SK-N-SH (cell line): Measurements from ENCODE around the gene LNPEP. TPM values are rescaled to one million over a fixed set of nuclear protein-coding genes. Genes with fewer than 3 reads are reported as not detected.

Experiments
- CTCF ChIA-PET: fragments of 300-600, 350-600 bp; formaldehyde crosslinking; extraction: SDS; loops from one replicate; lab custom pipeline; 2021; lab: Yijun Ruan, JAX
- POLR2A ChIA-PET: fragments of 350-600 bp; sonication (Branson Sonifier 250); formaldehyde crosslinking; extraction: SDS; loops from one replicate; lab custom pipeline; 2020; ENCODE audit warnings: antibody characterized with exemption, inconsistent platforms; lab: Yijun Ruan, JAX
- DNase-seq: peaks from one replicate; pipeline ENCODE4 v3.0.0; 2012
- H2AFZ ChIP-seq: fragments of 200-600 bp; sonication (generic); 2 replicates; pipeline ENCODE4 v1.8.1; 2016; ENCODE audit warnings: antibody characterized with exemption, mild to moderate bottlenecking, low read depth
- H3F3A ChIP-seq: fragments of 200-600 bp; sonication (generic); replicated peaks from 2 replicates; pipeline ENCODE3; 2016; ENCODE audit warnings: antibody characterized with exemption, mild to moderate bottlenecking; ENCODE audit not compliant: insufficient read depth
- H3K27ac ChIP-seq, 2 experiments: fragments of 200-500 bp in 1 of 2; fragments of 200-600 bp in 1 of 2; sonication (Bioruptor generic) in 1 of 2; sonication (generic), shearing (Covaris generic) in 1 of 2; 2 replicates each; pipeline versions ENCODE4 v1.5.1 to v1.6.1; 2014 to 2016; ENCODE audit warnings: low read depth in 2 of 2, inconsistent platforms in 1 of 2, low read length in 1 of 2, mild to moderate bottlenecking in 1 of 2, mixed read lengths in 1 of 2
- H3K27me3 ChIP-seq: fragments of 200-600 bp; sonication (generic), shearing (Covaris generic); 2 replicates; pipeline ENCODE4 v1.6.1; 2016; ENCODE audit warnings: mixed run types; ENCODE audit not compliant: insufficient read depth
- H3K36me3 ChIP-seq, 2 experiments: fragments of 200-500 bp in 1 of 2; fragments of 200-600 bp in 1 of 2; sonication (Bioruptor generic) in 1 of 2; sonication (generic) in 1 of 2; replicated peaks in 1 of 2; 2 replicates each; pipeline versions ENCODE3 to v1.5.1; 2014 to 2016; ENCODE audit warnings: low read length in 1 of 2, mild to moderate bottlenecking in 1 of 2; ENCODE audit not compliant: insufficient read depth in 2 of 2, control insufficient read depth in 1 of 2
- H3K4me1 ChIP-seq, 2 experiments: fragments of 200-500 bp in 1 of 2; fragments of 200-600 bp in 1 of 2; sonication (Bioruptor generic) in 1 of 2; sonication (generic), shearing (Covaris generic) in 1 of 2; 2 replicates each; pipeline versions ENCODE4 v1.5.1 to v1.6.1; 2014 to 2016; ENCODE audit warnings: low read depth in 1 of 2, low read length in 1 of 2, mixed run types in 1 of 2; ENCODE audit not compliant: insufficient read depth in 2 of 2, control insufficient read depth in 1 of 2
- H3K4me2 ChIP-seq: fragments of 200-600 bp; sonication (generic), shearing (Covaris generic); 2 replicates; pipeline ENCODE4 v1.6.1; 2017; ENCODE audit warnings: mixed run types
- H3K4me3 ChIP-seq, 2 experiments: fragments of 200-500 bp in 1 of 2; fragments of 200-600 bp in 1 of 2; sonication (Bioruptor generic) in 1 of 2; sonication (generic), shearing (Covaris generic) in 1 of 2; 2 replicates each; pipeline versions ENCODE4 v1.5.1 to v1.8.1; 2014 to 2016; ENCODE audit warnings: low read depth in 2 of 2, inconsistent platforms in 1 of 2, low read length in 1 of 2, mild to moderate bottlenecking in 1 of 2, mixed read lengths in 1 of 2, moderate library complexity in 1 of 2
- H3K79me2 ChIP-seq: fragments of 200-600 bp; sonication (generic); 2 replicates; pipeline ENCODE4 v1.8.1; 2017; ENCODE audit warnings: mild to moderate bottlenecking; ENCODE audit not compliant: insufficient read depth
- H3K9ac ChIP-seq: fragments of 200-600 bp; sonication (generic); 2 replicates; pipeline ENCODE4 v1.6.1; 2017; ENCODE audit warnings: mixed run types
- H3K9me2 ChIP-seq: fragments of 200-600 bp; sonication (generic); 2 replicates; pipeline ENCODE4 v1.6.1; 2017; ENCODE audit warnings: mixed run types
- H3K9me3 ChIP-seq: fragments of 200-600 bp; sonication (generic); 2 replicates; pipeline ENCODE4 v1.6.1; 2017; ENCODE audit warnings: mixed run types, mild to moderate bottlenecking, moderate library complexity
- H4K20me1 ChIP-seq: fragments of 200-600 bp; sonication (generic); 2 replicates; pipeline ENCODE4 v1.6.1; 2017; ENCODE audit warnings: mild to moderate bottlenecking, mixed run types; ENCODE audit not compliant: insufficient read depth
- ELF1 ChIP-seq: IDR thresholded peaks from 2 replicates; pipeline ENCODE4 v1.4.0; 2012
- EP300 ChIP-seq, 2 experiments: IDR thresholded peaks; 2 replicates each; pipeline versions ENCODE4 v1.4.0 to v1.6.1; 2012; ENCODE audit warnings: borderline replicate concordance in 1 of 2, low read depth in 1 of 2, low read length in 1 of 2
- JUND ChIP-seq: IDR thresholded peaks from 2 replicates; pipeline ENCODE4 v1.4.0; 2012
- MXI1 ChIP-seq: IDR thresholded peaks from 2 replicates; pipeline ENCODE4 v1.6.1; 2012; ENCODE audit warnings: mild to moderate bottlenecking, low read depth, low read length, improper control_type of control experiment
- NRF1 ChIP-seq: IDR thresholded peaks from 2 replicates; pipeline ENCODE4 v1.6.1; 2012; ENCODE audit warnings: low read depth, mild to moderate bottlenecking, low read length
- PBX3 ChIP-seq: IDR thresholded peaks from 2 replicates; pipeline ENCODE4; 2012
- POLR2AphosphoS5 ChIP-seq: IDR thresholded peaks from 2 replicates; pipeline ENCODE4 v1.6.1; 2012; ENCODE audit warnings: low read depth, low read length
- SMC3 ChIP-seq: IDR thresholded peaks from 2 replicates; pipeline ENCODE4 v1.6.1; 2012; ENCODE audit warnings: low read depth, low read length, improper control_type of control experiment
- WGBS: methylation state at CpG from one replicate; pipeline ENCODE4 v1.1.6; 2017; ENCODE audit warnings: low lambda C conversion rate; 5-methylcytosine and 5-hydroxymethylcytosine counted together
- polyA plus RNA-seq, 3 experiments: library from polyadenylated mRNA; depleted of rRNA; stranded (reverse); fragments of >200 nt; gene quantifications; 2 replicates each; pipeline ENCODE4 v1.2.3, GENCODE V29; 2012
- TF ChIP-seq, protein P1 (sequence below): IDR thresholded peaks from 2 replicates; pipeline ENCODE4 v1.6.1; 2012; ENCODE audit warnings: mild to moderate bottlenecking, low read depth, low read length, moderate library complexity
- TF ChIP-seq, protein P2 (sequence below): fragments of 200-600 bp; sonication (generic); IDR thresholded peaks from 2 replicates; pipeline ENCODE4 v1.6.1; 2017; ENCODE audit warnings: antibody characterized with exemption, mild to moderate bottlenecking, moderate library complexity
- TF ChIP-seq, protein P3 (sequence below): fragments of 150-350 bp; IDR thresholded peaks from 2 replicates; pipeline ENCODE4 v1.6.1; 2017; ENCODE audit warnings: antibody characterized with exemption, low read length, low read depth, borderline replicate concordance

The LNPEP gene
- polyA plus RNA-seq, 1 of the 3 experiments (the other 2 are of a cell fraction) = 4.3 TPM

DNA sequence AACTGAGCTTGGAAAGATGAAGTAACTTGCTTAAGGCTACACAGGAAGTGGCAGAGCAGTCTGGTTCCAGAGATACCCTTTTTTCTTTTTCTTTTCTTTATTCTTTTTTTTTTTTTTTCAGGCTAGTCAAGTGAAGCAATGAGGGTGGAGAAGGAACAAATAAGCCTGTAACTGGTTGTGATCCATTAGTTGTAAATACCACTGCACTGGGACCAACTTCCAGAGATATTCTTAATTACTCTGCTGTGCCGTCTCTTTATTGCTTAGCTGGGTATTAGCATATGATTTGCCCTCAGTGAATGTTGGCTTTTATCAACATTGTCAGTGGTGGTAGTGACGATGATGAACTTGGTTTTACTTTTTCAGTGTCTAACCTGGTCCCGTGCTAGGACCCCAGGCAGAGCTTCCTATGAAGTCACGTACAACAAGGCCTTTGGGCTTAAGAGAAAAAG lies 26.7 kb downstream of the LNPEP start (continued):
- TF ChIP-seq, protein P1, sequence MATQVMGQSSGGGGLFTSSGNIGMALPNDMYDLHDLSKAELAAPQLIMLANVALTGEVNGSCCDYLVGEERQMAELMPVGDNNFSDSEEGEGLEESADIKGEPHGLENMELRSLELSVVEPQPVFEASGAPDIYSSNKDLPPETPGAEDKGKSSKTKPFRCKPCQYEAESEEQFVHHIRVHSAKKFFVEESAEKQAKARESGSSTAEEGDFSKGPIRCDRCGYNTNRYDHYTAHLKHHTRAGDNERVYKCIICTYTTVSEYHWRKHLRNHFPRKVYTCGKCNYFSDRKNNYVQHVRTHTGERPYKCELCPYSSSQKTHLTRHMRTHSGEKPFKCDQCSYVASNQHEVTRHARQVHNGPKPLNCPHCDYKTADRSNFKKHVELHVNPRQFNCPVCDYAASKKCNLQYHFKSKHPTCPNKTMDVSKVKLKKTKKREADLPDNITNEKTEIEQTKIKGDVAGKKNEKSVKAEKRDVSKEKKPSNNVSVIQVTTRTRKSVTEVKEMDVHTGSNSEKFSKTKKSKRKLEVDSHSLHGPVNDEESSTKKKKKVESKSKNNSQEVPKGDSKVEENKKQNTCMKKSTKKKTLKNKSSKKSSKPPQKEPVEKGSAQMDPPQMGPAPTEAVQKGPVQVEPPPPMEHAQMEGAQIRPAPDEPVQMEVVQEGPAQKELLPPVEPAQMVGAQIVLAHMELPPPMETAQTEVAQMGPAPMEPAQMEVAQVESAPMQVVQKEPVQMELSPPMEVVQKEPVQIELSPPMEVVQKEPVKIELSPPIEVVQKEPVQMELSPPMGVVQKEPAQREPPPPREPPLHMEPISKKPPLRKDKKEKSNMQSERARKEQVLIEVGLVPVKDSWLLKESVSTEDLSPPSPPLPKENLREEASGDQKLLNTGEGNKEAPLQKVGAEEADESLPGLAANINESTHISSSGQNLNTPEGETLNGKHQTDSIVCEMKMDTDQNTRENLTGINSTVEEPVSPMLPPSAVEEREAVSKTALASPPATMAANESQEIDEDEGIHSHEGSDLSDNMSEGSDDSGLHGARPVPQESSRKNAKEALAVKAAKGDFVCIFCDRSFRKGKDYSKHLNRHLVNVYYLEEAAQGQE = no peak
- TF ChIP-seq EP300 (IDR thresholded peaks at IDR 0.05; ENCODE audit: borderline replicate concordance in 1 of 2, low read depth in 1 of 2, low read length in 1 of 2) = no peak
- no peak for TF ChIP-seq SMC3
- TF ChIP-seq JUND = no peak
- TF ChIP-seq NRF1 = no peak
- TF ChIP-seq, protein P2, sequence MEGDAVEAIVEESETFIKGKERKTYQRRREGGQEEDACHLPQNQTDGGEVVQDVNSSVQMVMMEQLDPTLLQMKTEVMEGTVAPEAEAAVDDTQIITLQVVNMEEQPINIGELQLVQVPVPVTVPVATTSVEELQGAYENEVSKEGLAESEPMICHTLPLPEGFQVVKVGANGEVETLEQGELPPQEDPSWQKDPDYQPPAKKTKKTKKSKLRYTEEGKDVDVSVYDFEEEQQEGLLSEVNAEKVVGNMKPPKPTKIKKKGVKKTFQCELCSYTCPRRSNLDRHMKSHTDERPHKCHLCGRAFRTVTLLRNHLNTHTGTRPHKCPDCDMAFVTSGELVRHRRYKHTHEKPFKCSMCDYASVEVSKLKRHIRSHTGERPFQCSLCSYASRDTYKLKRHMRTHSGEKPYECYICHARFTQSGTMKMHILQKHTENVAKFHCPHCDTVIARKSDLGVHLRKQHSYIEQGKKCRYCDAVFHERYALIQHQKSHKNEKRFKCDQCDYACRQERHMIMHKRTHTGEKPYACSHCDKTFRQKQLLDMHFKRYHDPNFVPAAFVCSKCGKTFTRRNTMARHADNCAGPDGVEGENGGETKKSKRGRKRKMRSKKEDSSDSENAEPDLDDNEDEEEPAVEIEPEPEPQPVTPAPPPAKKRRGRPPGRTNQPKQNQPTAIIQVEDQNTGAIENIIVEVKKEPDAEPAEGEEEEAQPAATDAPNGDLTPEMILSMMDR = no peak
- no peak for TF ChIP-seq MXI1
- TF ChIP-seq POLR2AphosphoS5 = no peak
- no peak for TF ChIP-seq ELF1

DNA sequence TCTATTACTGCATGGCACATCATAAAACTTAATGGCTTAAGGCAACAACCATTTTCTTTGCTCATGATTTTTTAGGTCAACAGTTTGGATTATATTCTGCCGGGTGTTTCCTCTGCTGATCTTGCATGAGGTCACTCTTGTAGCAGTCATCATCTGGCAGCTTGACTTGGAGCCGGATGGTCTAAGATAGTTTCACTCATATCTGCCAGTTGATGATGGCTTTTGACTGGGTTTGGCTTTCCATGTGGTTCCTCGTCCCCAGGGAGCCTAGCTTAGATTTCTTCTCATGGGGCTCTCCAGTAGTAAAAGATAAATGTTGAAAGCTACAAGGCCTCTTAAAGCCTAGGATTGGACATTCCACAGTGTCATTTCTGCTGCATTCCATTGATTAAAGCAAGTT lies 27.4 kb downstream of the LNPEP start:
- Histone ChIP-seq H3K4me1 (peaks cover 0 to 39% of the 10 kb centered on the region in 2 experiments; a peak in 2 of 4 replicates), H3K27ac (peak overlapping the region in 1 of 2 experiments; percentile 48; a peak in 2 of 4 replicates), H3K36me3 (peaks cover 0 to 7% of the 10 kb centered on the region in 2 experiments), H3K79me2 (peaks cover 81% of the 10 kb centered on the region), H2AFZ (no peak overlapping the region), H3F3A (peaks cover 24% of the 10 kb centered on the region), H3K9ac (no peak overlapping the region), H4K20me1 (peaks cover 4% of the 10 kb centered on the region; the same call in 1 of the 2 replicates), H3K27me3 (no peaks in the 10 kb centered on the region), H3K9me2 (no peaks in the 10 kb centered on the region), H3K4me3 (no peak overlapping the region), H3K9me3 (peaks cover 7% of the 10 kb centered on the region; the same call in 1 of the 2 replicates), H3K4me2 (peak overlapping the region; percentile 18; the same call in 1 of the 2 replicates)
- WGBS = 87% methylated on average over 3 of the region's 3 CpGs
- peak; percentile 43; the same call in 1 of the 2 replicates for TF ChIP-seq PBX3
- TF ChIP-seq, protein P3, sequence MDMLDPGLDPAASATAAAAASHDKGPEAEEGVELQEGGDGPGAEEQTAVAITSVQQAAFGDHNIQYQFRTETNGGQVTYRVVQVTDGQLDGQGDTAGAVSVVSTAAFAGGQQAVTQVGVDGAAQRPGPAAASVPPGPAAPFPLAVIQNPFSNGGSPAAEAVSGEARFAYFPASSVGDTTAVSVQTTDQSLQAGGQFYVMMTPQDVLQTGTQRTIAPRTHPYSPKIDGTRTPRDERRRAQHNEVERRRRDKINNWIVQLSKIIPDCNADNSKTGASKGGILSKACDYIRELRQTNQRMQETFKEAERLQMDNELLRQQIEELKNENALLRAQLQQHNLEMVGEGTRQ = no peak
- POLR2A ChIA-PET = no interaction called here
- no peak for DNase-seq
- CTCF ChIA-PET = interaction anchor here (0.6 kb wide), 1 partner anchor 179 kb away, joined by 3 read pairs; the partner anchor contains the start of gene LIX1
